GM12878 (cell line): ENCODE results near the gene CADPS. TPM values are rescaled to one million over a fixed set of nuclear protein-coding genes. Genes with fewer than 3 reads are reported as not detected.

Experiments
- ATAC-seq: fragments of 200-7000 bp; cut with Tn5 transposase; 3 replicates; pipeline ENCODE4 v1.9.1; 2020; ENCODE audit warnings: mild to moderate bottlenecking, moderate library complexity
- BruUV-seq: library from RNA; stranded (reverse); fragments of 400-500 nt; replicated peaks from 2 replicates; lab custom pipeline; 2021; lab: Mats Ljungman, UMichigan
- CTCF ChIA-PET: fragments of 300-600 bp; sonication (Branson Sonifier 250); formaldehyde crosslinking; extraction: SDS; loops from one replicate; lab custom pipeline; 2021; ENCODE audit warnings: inconsistent platforms; lab: Yijun Ruan, JAX
- POLR2A ChIA-PET: fragments of 350-600 bp; formaldehyde crosslinking; extraction: SDS; loops from one replicate; lab custom pipeline; 2021; ENCODE audit warnings: inconsistent platforms; lab: Charles Lee
- RAD21 ChIA-PET: fragments of 300-600 bp; sonication (Branson Sonifier 250); formaldehyde crosslinking; loops from one replicate; lab custom pipeline; 2023; ENCODE audit warnings: antibody characterized with exemption; ENCODE audit not compliant: unreplicated experiment; lab: Charles Lee
- SMC1A ChIA-PET: fragments of 300-600 bp; sonication (Branson Sonifier 250); formaldehyde crosslinking; loops from one replicate; lab custom pipeline; 2023; ENCODE audit not compliant: unreplicated experiment, uncharacterized antibody; lab: Charles Lee
- DNase-seq: peaks from one replicate; pipeline ENCODE4 v3.0.0-alpha.2; 2011; ENCODE audit warnings: low read depth, low spot score
- FAIRE-seq: peaks from 3 replicates; lab custom pipeline; 2011; peaks lifted over from hg19 to GRCh38; lab: Jason Lieb, UNC
- H2AFZ ChIP-seq: 2 replicates; pipeline ENCODE4 v1.6.0; 2011; ENCODE audit warnings: low read depth, low read length, control low read depth; ENCODE audit not compliant: control insufficient read depth
- H3K27ac ChIP-seq: 2 replicates; pipeline ENCODE4 v1.5.1; 2011; ENCODE audit warnings: control low read depth; ENCODE audit not compliant: control insufficient read depth, insufficient read depth
- H3K27me3 ChIP-seq, 2 experiments: replicated peaks in 1 of 2; 2 replicates each; pipeline versions ENCODE4 v1.6.0 to v1.6.1; 2011; ENCODE audit warnings: low read length in 1 of 2; ENCODE audit not compliant: control insufficient read depth in 2 of 2, insufficient read depth in 2 of 2
- H3K36me3 ChIP-seq, 2 experiments: 2 replicates each; pipeline ENCODE4 v1.5.1; 2011; ENCODE audit warnings: low read length in 1 of 2; ENCODE audit not compliant: control insufficient read depth in 2 of 2, insufficient read depth in 2 of 2
- H3K4me1 ChIP-seq: 2 replicates; pipeline ENCODE4 v1.6.1; 2011; ENCODE audit warnings: mild to moderate bottlenecking, low read length, moderate library complexity, mixed read lengths; ENCODE audit not compliant: control insufficient read depth, insufficient read depth
- H3K4me2 ChIP-seq: 2 replicates; pipeline ENCODE4 v1.6.0; 2011; ENCODE audit warnings: control low read depth; ENCODE audit not compliant: control insufficient read depth, insufficient read depth
- H3K4me3 ChIP-seq: fragments of 200-600 bp; sonication (generic); 2 replicates; pipeline ENCODE4 v1.5.1; 2016
- H3K79me2 ChIP-seq: 2 replicates; pipeline ENCODE4 v1.6.0; 2011; ENCODE audit warnings: low read length; ENCODE audit not compliant: control insufficient read depth, insufficient read depth
- H3K9ac ChIP-seq: 2 replicates; pipeline ENCODE4 v1.8.0; 2011; ENCODE audit warnings: low read length, control low read depth, mixed read lengths; ENCODE audit not compliant: control insufficient read depth, insufficient read depth
- H3K9me3 ChIP-seq: replicated peaks from 3 replicates; pipeline ENCODE4 v1.5.1; 2011; ENCODE audit warnings: mild to moderate bottlenecking, low read length; ENCODE audit not compliant: control insufficient read depth, insufficient read depth
- H4K20me1 ChIP-seq: 2 replicates; pipeline ENCODE4 v1.6.0; 2011; ENCODE audit not compliant: control insufficient read depth, insufficient read depth
- CHD2 ChIP-seq: IDR thresholded peaks from 2 replicates; pipeline ENCODE4 v1.6.1; 2011; ENCODE audit warnings: low read depth, low read length, improper control_type of control experiment, borderline replicate concordance
- EGR1 ChIP-seq, 2 experiments: IDR thresholded peaks; 1 replicate in 1 of 2; 2 replicates in 1 of 2; pipeline ENCODE4 v1.6.1; 2011 to 2012; ENCODE audit warnings: low read depth in 2 of 2, low read length in 2 of 2, borderline replicate concordance in 1 of 2, mild to moderate bottlenecking in 1 of 2, moderate library complexity in 1 of 2
- FOXM1 ChIP-seq: IDR thresholded peaks from 2 replicates; pipeline ENCODE4 v1.6.1; 2012; ENCODE audit warnings: low read depth, mild to moderate bottlenecking, inconsistent platforms, low read length, moderate library complexity
- KAT2A ChIP-seq: conservative IDR thresholded peaks from 2 replicates; pipeline ENCODE4 v1.6.1; 2011; ENCODE audit warnings: low read depth, low read length; ENCODE audit not compliant: control insufficient read depth
- NR2F1 ChIP-seq: fragments of 450-650 bp; conservative IDR thresholded peaks from 2 replicates; pipeline ENCODE4 v1.6.1; 2017; ENCODE audit warnings: mild to moderate bottlenecking
- PRDM15 ChIP-seq: fragments of 450-650 bp; formaldehyde crosslinking; IDR thresholded peaks from 2 replicates; pipeline ENCODE4 v1.4.0; 2020; ENCODE audit warnings: mild to moderate bottlenecking, moderate library complexity
- STAT1 ChIP-seq: fragments of 450-650 bp; conservative IDR thresholded peaks from 2 replicates; pipeline ENCODE4 v1.6.1; 2014; ENCODE audit warnings: antibody characterized with exemption, mild to moderate bottlenecking
- TCF12 ChIP-seq: IDR thresholded peaks from 2 replicates; pipeline ENCODE4 v1.6.1; 2011; ENCODE audit warnings: low read depth, mild to moderate bottlenecking, low read length
- WRNIP1 ChIP-seq: IDR thresholded peaks from 2 replicates; pipeline ENCODE4 v1.6.1; 2011; ENCODE audit warnings: low read depth, low read length, improper control_type of control experiment, borderline replicate concordance
- ZBED1 ChIP-seq: IDR thresholded peaks from 2 replicates; pipeline ENCODE4 v1.6.1; 2016; ENCODE audit warnings: borderline replicate concordance
- ZNF207 ChIP-seq: fragments of 450-650 bp; IDR thresholded peaks from 2 replicates; pipeline ENCODE4 v1.6.1; 2014; ENCODE audit warnings: antibody characterized with exemption, mild to moderate bottlenecking, borderline replicate concordance
- ZNF384 ChIP-seq: IDR thresholded peaks from 2 replicates; pipeline ENCODE4 v1.6.1; 2012; ENCODE audit warnings: low read depth, mild to moderate bottlenecking, low read length, improper control_type of control experiment, borderline replicate concordance
- ZNF592 ChIP-seq: fragments of 450-650 bp; IDR thresholded peaks from 2 replicates; pipeline ENCODE4 v1.6.1; 2017; ENCODE audit warnings: mild to moderate bottlenecking, moderate library complexity
- WGBS: methylation state at CpG from one replicate; pipeline ENCODE4 v1.1.6; 2016; ENCODE audit warnings: low lambda C conversion rate; ENCODE audit not compliant: insufficient replicate concordance, insufficient coverage; ENCODE audit errors: missing lambda C conversion rate; 5-methylcytosine and 5-hydroxymethylcytosine counted together
- in situ Hi-C: fragments of 300-500 bp; cut with MboI; formaldehyde crosslinking; loops from 9 replicates; pipeline ENCODE4 v1.14.3; 2018; ENCODE audit warnings: mixed read lengths
- intact Hi-C: fragments of 100-400 bp; cut with micrococcal nuclease; formaldehyde crosslinking; loops from one replicate; pipeline ENCODE4 v1.14.2; 2022; ENCODE audit not compliant: unreplicated experiment
- polyA plus RNA-seq, 11 experiments: library from polyadenylated mRNA; depleted of rRNA in 4 of 11; unstranded in 6 of 11; stranded (reverse) in 5 of 11; fragments of >200 nt; fragmentation: Nextera tagmentation in 4 of 11; fragmentation: Illumina TruSeq in 1 of 11; extraction: Ambion mirVana in 4 of 11; extraction: Trizol in 1 of 11; gene quantifications; 1 replicate in 1 of 11; 2 replicates in 10 of 11; pipeline versions ENCODE4 v1.2.1 to v1.2.3, GENCODE V29; 2011 to 2016; ENCODE audit warnings: inconsistent platforms in 2 of 11, missing spikeins in 2 of 11, low read depth in 1 of 11
- total RNA-seq, 4 experiments: library from RNA; depleted of rRNA in 3 of 4; stranded (reverse); fragments of >200 nt in 3 of 4; fragmentation: Illumina TruSeq in 1 of 4; extraction: Trizol in 1 of 4; gene quantifications; 2 replicates each; pipeline versions ENCODE4 v1.2.1 to v1.2.3, GENCODE V29; 2013 to 2021

CADPS gene
- total and polyA plus RNA-seq, 10 of the 15 experiments (the other 5 are each of a cell fraction or from before 2014, with no cell fraction given): 0.20 TPM; not detected in 9

- no peak for TF ChIP-seq ZNF592
These were observed 77.2 kb downstream of the CADPS start (continued) for GRCh38 chr3:62798000-62798399.

GRCh38 chr3:62797132-62797531 is 78.1 kb downstream of the CADPS start:
- H3K79me2 ChIP-seq: no peaks in the 10 kb centered on the region
- H3K4me3 ChIP-seq: no peak overlapping the region
- ChIA-PET CTCF (no interaction called here), RAD21 (no interaction called here), POLR2A (no interaction called here), SMC1A (no interaction called here)
- no TSS peak for BruUV-seq
- no peak overlapping the region for H3K4me2 ChIP-seq
- ATAC-seq: no peak
- no peak for DNase-seq
- no peak overlapping the region for H3K9ac ChIP-seq
- no peak for FAIRE-seq
- H3K4me1 ChIP-seq: no peaks in the 10 kb centered on the region
- in situ Hi-C loops: no loop called here
- H4K20me1 ChIP-seq: no peaks in the 10 kb centered on the region
- no peaks in the 10 kb centered on the region for H3K36me3 ChIP-seq
- no peaks in the 10 kb centered on the region for H3K27me3 ChIP-seq
- no peaks in the 10 kb centered on the region for H3K9me3 ChIP-seq
- no peak overlapping the region for H2AFZ ChIP-seq
- intact Hi-C loops: no loop called here
- WGBS: 32% methylated on average over 3 of the region's 3 CpGs
- H3K27ac ChIP-seq: no peak overlapping the region
- TF ChIP-seq FOXM1 (no peak), EGR1 (IDR thresholded peaks at IDR 0.05; ENCODE audit: borderline replicate concordance in 1 of 2, low read depth in 2 of 2, low read length in 2 of 2) (no peak), CHD2 (no peak), ZBED1 (no peak), ZNF384 (no peak), STAT1 (no peak), WRNIP1 (no peak), NR2F1 (no peak), KAT2A (no peak), TCF12 (no peak), PRDM15 (CRISPR knock-in tag) (no peak), ZNF207 (no peak)
